ENCODE measurements around the gene CACNA2D2. TPM values are rescaled to one million over a fixed set of nuclear protein-coding genes. Genes with fewer than 3 reads are reported as not detected.

The CACNA2D2 gene
- total and polyA plus RNA-seq, 2 donors from 2014 or later, result 3.6 to 6.0 TPM

- H3K9ac ChIP-seq (ENCODE audit: low read length in 3 of 3), result no peak overlapping the region
- H3K27me3 ChIP-seq (ENCODE audit: control insufficient read depth, insufficient read depth, low read length), result no peaks in the 10 kb centered on the region
- H3K9me3 ChIP-seq (ENCODE audit: control insufficient read depth in 2 of 3, insufficient read depth in 1 of 3, low read length in 3 of 3), result no peaks in the 10 kb centered on the region
- H3K4me3 ChIP-seq (ENCODE audit: low read length in 3 of 3), result no peak overlapping the region
- peaks cover 0 to 19% (median 6%) of the 10 kb centered on the region in 3 donors for H3K4me1 ChIP-seq (ENCODE audit: control insufficient read depth in 2 of 3, insufficient read depth in 2 of 3, low read depth in 1 of 3, low read length in 3 of 3)
- no peak overlapping the region for H3K27ac ChIP-seq (ENCODE audit: low read depth in 2 of 2, low read length in 2 of 2)
- intact Hi-C loops (cut with DNase I), result no loop called here
- no peak for FAIRE-seq
- no peak for TF ChIP-seq CTCF (IDR thresholded peaks at IDR 0.05; ENCODE audit: borderline replicate concordance, extremely low read depth, insufficient read depth)
- peaks cover 6 to 18% (median 9%) of the 10 kb centered on the region in 3 donors for H3K36me3 ChIP-seq (ENCODE audit: control insufficient read depth in 2 of 3, insufficient read depth in 3 of 3, low read length in 3 of 3)
- DNase-seq, result no peak
Observed at GRCh38 chr3:50314342-50314741, 189.1 kb downstream of the CACNA2D2 start.

Other genes starting within 250 kb of the CACNA2D2 start
- 96.1 TPM for gene SEMA3B, start 234.5 kb downstream of the CACNA2D2 start, total RNA-seq
- 99.9 TPM for gene SEMA3B, start 234.5 kb downstream of the CACNA2D2 start, polyA plus RNA-seq (ENCODE audit: insufficient read depth, low read depth, low replicate concordance)
- 0.22 TPM for gene LSMEM2, start 224.5 kb downstream of the CACNA2D2 start, total RNA-seq
- 0.62 TPM for gene LSMEM2, start 224.5 kb downstream of the CACNA2D2 start, polyA plus RNA-seq (ENCODE audit: insufficient read depth, low read depth, low replicate concordance)
- 78.1 TPM for gene IFRD2, start 211.2 kb downstream of the CACNA2D2 start, total RNA-seq
- gene IFRD2, start 211.2 kb downstream of the CACNA2D2 start, polyA plus RNA-seq (ENCODE audit: insufficient read depth, low read depth, low replicate concordance), result 54.1 TPM
- 2.0 TPM for gene HYAL3, start 204.2 kb downstream of the CACNA2D2 start, total RNA-seq
- 3.2 TPM for gene HYAL3, start 204.2 kb downstream of the CACNA2D2 start, polyA plus RNA-seq (ENCODE audit: insufficient read depth, low read depth, low replicate concordance)
- 10.7 TPM for gene NAA80, start 204.2 kb downstream of the CACNA2D2 start, total RNA-seq
- 8.7 TPM for gene NAA80, start 204.2 kb downstream of the CACNA2D2 start, polyA plus RNA-seq (ENCODE audit: insufficient read depth, low read depth, low replicate concordance)
- gene HYAL1, start 200.1 kb downstream of the CACNA2D2 start, total RNA-seq, result 47.5 TPM
- gene HYAL1, start 200.1 kb downstream of the CACNA2D2 start, polyA plus RNA-seq (ENCODE audit: insufficient read depth, low read depth, low replicate concordance), result 126 TPM
- gene HYAL2, start 180.9 kb downstream of the CACNA2D2 start, total RNA-seq, result 142 TPM
- gene HYAL2, start 180.9 kb downstream of the CACNA2D2 start, polyA plus RNA-seq (ENCODE audit: insufficient read depth, low read depth, low replicate concordance), result 93.2 TPM
- gene TUSC2, start 175.4 kb downstream of the CACNA2D2 start, total RNA-seq, result 33.6 TPM
- gene TUSC2, start 175.4 kb downstream of the CACNA2D2 start, polyA plus RNA-seq (ENCODE audit: insufficient read depth, low read depth, low replicate concordance), result 60.0 TPM
- 28.9 TPM for gene RASSF1, start 162.8 kb downstream of the CACNA2D2 start, total RNA-seq
- 19.1 TPM for gene RASSF1, start 162.8 kb downstream of the CACNA2D2 start, polyA plus RNA-seq (ENCODE audit: insufficient read depth, low read depth, low replicate concordance)
- 14.2 TPM for gene ZMYND10, start 157.9 kb downstream of the CACNA2D2 start, total RNA-seq
- 10.0 TPM for gene ZMYND10, start 157.9 kb downstream of the CACNA2D2 start, polyA plus RNA-seq (ENCODE audit: insufficient read depth, low read depth, low replicate concordance)
- 23.5 TPM for gene NPRL2, start 152.9 kb downstream of the CACNA2D2 start, total RNA-seq
- 39.8 TPM for gene NPRL2, start 152.9 kb downstream of the CACNA2D2 start, polyA plus RNA-seq (ENCODE audit: insufficient read depth, low read depth, low replicate concordance)
- gene CYB561D2, start 152.8 kb downstream of the CACNA2D2 start, total RNA-seq, result 28.5 TPM
- gene CYB561D2, start 152.8 kb downstream of the CACNA2D2 start, polyA plus RNA-seq (ENCODE audit: insufficient read depth, low read depth, low replicate concordance), result 38.8 TPM
- 40.1 TPM for gene TMEM115, start 144.1 kb downstream of the CACNA2D2 start, total RNA-seq
- gene TMEM115, start 144.1 kb downstream of the CACNA2D2 start, polyA plus RNA-seq (ENCODE audit: insufficient read depth, low read depth, low replicate concordance), result 54.0 TPM
- gene C3orf18, start 64.1 kb upstream of the CACNA2D2 start, total RNA-seq, result 6.2 TPM
- gene C3orf18, start 64.1 kb upstream of the CACNA2D2 start, polyA plus RNA-seq (ENCODE audit: insufficient read depth, low read depth, low replicate concordance), result 14.9 TPM
- gene HEMK1, start 65.9 kb upstream of the CACNA2D2 start, total RNA-seq, result 25.1 TPM
- 30.3 TPM for gene HEMK1, start 65.9 kb upstream of the CACNA2D2 start, polyA plus RNA-seq (ENCODE audit: insufficient read depth, low read depth, low replicate concordance)
- 30.8 TPM for gene CISH, start 108.1 kb upstream of the CACNA2D2 start, total RNA-seq
- 59.4 TPM for gene CISH, start 108.1 kb upstream of the CACNA2D2 start, polyA plus RNA-seq (ENCODE audit: insufficient read depth, low read depth, low replicate concordance)
- 75.8 TPM for gene MAPKAPK3, start 113.5 kb upstream of the CACNA2D2 start, total RNA-seq
- gene MAPKAPK3, start 113.5 kb upstream of the CACNA2D2 start, polyA plus RNA-seq (ENCODE audit: insufficient read depth, low read depth, low replicate concordance), result 68.0 TPM
- 0.54 TPM for gene DOCK3, start 171.3 kb upstream of the CACNA2D2 start, total RNA-seq
- gene DOCK3, start 171.3 kb upstream of the CACNA2D2 start, polyA plus RNA-seq (ENCODE audit: insufficient read depth, low read depth, low replicate concordance), result 0.49 TPM

Measured in kidney (tissue), 14 donors.